ENCODE measurements around the gene POTEM. TPM values are rescaled to one million over a fixed set of nuclear protein-coding genes. Genes with fewer than 3 reads are reported as not detected.
"Not testable (repeated sequence)": the region's sequence is repeated elsewhere in the genome, so short reads cannot be mapped to it uniquely, and the experiment has no call there.

POTEM gene
- total RNA-seq: not detected

DNA sequence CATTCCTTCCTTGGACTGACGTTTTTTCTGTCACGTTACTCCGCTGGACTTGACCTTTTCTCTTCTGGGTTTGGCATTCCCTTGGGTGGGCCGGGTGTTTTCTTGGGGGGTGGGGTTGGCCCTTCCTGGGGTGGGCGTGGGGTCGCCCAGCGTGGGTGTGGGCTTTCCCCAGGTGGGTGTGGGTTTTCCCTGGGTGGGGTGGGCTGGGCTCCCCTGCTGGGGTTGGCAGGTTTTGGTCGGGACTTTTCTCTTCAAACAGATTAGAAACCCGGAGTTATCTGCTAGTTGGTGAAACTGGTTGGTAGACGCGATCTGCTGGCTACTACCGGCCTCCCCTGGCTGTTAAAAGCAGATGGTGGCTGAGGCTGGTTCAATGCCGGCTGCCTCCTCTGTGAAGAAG, at the start of gene POTEM:
Gene POTEM (plus strand): TSS at position 301 of the 400 bp plus-strand sequence. CDS start 52 bp downstream, at position 353.
- H3K9me3 ChIP-seq; H3K4me1 ChIP-seq; H3K27ac ChIP-seq; H3K27me3 ChIP-seq; DNase-seq; H3K9ac ChIP-seq (ENCODE audit: low read depth in 2 of 2, low read length in 2 of 2); H3K4me3 ChIP-seq; intact Hi-C loops (cut with DNase I); H3K36me3 ChIP-seq: not testable (repeated sequence)

DNA sequence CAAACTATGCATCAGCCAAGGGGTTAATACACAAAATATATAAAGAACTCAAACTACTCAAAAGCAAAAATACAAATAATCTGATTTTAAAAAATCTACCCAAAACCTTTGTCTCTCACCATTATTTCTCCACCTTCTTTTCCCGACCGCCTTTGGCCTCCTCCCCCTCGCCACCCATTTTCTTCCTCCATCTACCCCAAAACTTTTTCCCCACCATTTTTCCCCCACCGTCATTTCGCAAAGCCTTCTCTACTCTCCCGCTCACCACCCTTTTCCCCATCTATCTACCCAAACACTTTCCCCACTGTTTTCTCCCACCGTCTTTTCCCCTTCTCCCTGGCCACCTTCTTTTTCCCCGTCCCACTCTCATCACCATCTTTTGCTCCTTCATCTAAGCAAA, 48.9 kb upstream of the POTEM start:
- H3K9ac ChIP-seq (ENCODE audit: low read depth in 2 of 2, low read length in 2 of 2); H3K27ac ChIP-seq; H3K36me3 ChIP-seq; H3K27me3 ChIP-seq; DNase-seq; H3K9me3 ChIP-seq; H3K4me1 ChIP-seq; intact Hi-C loops (cut with DNase I); H3K4me3 ChIP-seq: not testable (repeated sequence)

DNA sequence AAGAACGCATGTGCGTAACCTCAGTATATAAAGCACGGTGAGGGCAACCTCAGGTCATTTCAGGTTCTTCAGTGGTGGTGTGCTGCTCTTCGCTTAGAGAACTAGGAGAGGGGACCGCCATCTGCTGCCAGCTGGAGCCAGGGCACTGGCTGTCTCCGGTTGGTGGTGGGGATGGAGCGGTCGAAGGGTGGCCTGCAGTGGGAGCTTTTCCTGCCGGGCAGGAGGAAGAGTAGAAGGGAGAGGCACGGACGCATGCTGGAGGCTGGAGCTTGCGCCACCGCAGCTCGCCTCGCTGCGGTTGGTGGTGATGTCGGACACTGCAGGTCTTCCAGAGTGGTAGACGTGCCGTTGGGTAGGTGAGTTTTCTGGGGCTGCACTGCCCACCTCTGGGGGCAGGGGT, 47.2 kb upstream of the POTEM start:
- H3K4me3 ChIP-seq; H3K9me3 ChIP-seq; H3K27me3 ChIP-seq; H3K9ac ChIP-seq (ENCODE audit: low read depth in 2 of 2, low read length in 2 of 2); H3K4me1 ChIP-seq; DNase-seq; H3K36me3 ChIP-seq; intact Hi-C loops (cut with DNase I); H3K27ac ChIP-seq: not testable (repeated sequence)

DNA sequence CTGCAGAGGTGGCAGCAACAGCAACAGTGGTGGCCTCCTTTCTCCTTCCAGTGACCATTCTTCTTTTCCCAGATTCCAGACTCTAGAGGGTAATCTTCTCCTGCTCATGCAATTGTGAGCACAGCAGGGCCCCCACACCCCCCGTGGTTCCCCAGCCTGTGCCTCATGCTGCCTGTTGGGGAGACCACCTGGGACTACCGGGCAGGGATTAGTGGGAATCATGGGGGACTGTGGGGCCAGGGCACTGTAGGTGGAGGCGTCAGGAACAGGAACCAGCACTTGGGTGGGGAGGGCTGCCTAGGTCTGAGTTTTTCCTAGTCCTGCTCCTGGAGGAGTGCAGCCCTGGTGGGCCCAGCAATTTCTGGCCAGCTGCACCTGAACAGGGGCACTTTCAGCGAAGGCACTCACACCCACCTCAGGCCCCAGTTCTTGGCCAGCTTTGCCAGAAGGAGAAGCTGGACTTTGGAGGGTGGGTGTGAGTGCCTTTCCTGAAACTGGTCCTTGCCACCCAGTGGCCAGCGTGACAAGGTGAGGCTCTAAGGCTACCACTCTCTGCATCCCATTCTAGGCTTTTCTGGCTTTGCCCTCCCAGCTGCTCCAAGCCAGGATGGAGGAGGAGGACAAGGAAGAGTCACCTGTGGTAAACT, 46.1 kb upstream of the POTEM start:
- intact Hi-C loops (cut with DNase I); H3K36me3 ChIP-seq; H3K27me3 ChIP-seq; H3K27ac ChIP-seq; DNase-seq; H3K9ac ChIP-seq (ENCODE audit: low read depth in 2 of 2, low read length in 2 of 2); H3K4me1 ChIP-seq; H3K9me3 ChIP-seq; H3K4me3 ChIP-seq: not testable (repeated sequence)

DNA sequence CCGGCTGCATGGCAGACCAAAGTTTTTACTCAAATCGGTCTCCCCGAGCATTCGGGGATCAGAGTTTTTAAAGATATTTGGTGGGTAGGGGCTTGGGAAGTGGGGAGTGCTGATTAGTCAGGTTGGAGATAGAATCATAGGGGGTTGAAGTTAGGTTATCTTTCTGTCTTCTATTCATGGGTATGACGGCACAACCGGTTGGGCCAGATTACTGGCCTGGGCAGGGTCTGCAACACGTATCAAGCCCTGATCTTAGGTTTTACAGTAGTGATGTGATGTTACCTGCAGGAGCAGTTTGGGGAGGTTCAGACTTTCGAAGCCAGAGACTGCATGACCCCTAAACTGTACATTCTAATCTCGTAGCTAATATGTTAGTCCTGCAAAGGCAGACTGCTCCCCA, 30.4 kb upstream of the POTEM start:
- H3K27me3 ChIP-seq; DNase-seq; H3K27ac ChIP-seq; H3K4me3 ChIP-seq; H3K4me1 ChIP-seq; H3K9me3 ChIP-seq; intact Hi-C loops (cut with DNase I); H3K9ac ChIP-seq (ENCODE audit: low read depth in 2 of 2, low read length in 2 of 2); H3K36me3 ChIP-seq: not testable (repeated sequence)

DNA sequence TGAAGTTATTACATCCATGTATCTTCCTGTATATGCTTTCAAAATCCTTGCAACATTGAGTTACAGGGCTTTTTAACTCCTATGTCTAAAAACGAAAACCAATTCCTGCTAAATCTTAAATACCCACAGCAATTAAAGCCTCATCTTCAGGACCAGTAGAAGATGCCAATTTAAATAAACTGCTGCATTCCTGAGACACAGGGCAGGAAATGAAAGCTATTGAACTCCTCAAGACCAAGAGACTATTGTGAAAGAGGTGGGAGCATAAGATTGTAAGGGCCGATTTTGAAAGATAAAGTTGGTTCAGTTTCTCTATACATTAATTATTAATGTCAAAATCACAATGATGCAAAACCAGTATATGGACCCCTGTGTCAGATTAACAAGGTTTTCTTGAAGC, 28.5 kb upstream of the POTEM start:
- H3K27ac ChIP-seq; intact Hi-C loops (cut with DNase I); H3K9me3 ChIP-seq; H3K4me1 ChIP-seq; H3K9ac ChIP-seq (ENCODE audit: low read depth in 2 of 2, low read length in 2 of 2); DNase-seq; H3K36me3 ChIP-seq; H3K4me3 ChIP-seq; H3K27me3 ChIP-seq: not testable (repeated sequence)

DNA sequence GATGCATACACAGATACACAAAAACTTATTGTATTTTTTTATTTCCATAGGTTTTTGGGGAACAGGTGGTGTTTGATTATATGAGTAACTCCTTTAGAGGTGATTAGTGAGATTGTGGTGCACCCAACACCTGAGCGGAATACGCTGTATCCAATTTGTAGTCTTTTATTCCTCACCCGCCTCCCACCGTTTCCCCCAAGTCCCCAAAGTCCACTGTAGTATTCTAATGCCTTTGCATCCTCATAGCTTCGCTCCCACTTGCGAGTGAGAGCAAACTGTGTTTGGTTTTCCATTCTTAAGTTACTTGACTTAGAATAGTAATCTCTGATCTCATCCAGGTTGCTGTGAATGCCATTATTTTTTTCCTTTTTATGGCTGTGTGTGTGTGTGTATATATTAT, 17.3 kb upstream of the POTEM start:
- H3K4me3 ChIP-seq; H3K4me1 ChIP-seq; H3K27ac ChIP-seq; DNase-seq; H3K27me3 ChIP-seq; intact Hi-C loops (cut with DNase I); H3K9ac ChIP-seq (ENCODE audit: low read depth in 2 of 2, low read length in 2 of 2); H3K9me3 ChIP-seq; H3K36me3 ChIP-seq: not testable (repeated sequence)

DNA sequence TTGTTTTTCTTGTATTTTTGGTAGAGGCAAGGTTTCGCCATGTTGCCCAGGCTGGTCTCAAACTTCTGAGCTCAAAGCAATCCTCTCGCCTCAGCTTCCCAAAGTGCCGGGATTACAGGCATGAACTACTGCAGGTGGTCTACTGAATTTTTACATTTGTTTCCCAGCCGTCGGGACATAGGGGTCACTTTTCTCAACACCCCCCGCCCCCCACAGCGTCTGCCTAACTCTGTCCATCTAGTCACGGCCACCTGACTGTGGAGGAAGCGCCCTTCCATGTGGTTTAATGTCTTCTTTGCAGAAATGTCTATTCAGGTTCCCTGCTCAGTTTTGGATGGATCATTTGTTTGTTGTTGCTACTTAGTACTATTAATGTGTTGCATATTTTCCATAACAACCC, 14.1 kb upstream of the POTEM start:
- H3K9ac ChIP-seq (ENCODE audit: low read depth in 2 of 2, low read length in 2 of 2); H3K4me3 ChIP-seq; DNase-seq; H3K36me3 ChIP-seq; H3K27me3 ChIP-seq; intact Hi-C loops (cut with DNase I); H3K4me1 ChIP-seq; H3K27ac ChIP-seq; H3K9me3 ChIP-seq: not testable (repeated sequence)

DNA sequence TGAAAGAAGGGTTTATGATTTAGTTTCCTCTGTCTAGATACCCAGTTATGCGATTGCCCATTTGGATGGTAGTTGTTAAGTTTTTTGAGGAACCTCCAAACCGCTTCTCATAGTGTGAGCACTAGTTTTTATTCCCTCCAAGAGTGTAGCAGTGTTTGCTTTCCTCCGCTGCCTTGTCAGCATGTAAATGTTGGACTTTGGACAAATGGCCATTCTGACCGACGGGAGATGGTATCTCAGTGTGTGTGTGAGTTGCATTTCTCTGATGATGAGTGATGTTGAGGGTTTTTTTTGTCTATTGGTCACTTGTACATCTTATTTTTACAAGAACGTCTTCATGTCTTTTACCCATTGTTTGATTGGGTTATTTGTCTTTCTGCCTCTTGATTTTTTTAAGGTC, 11.4 kb upstream of the POTEM start:
- intact Hi-C loops (cut with DNase I); H3K9ac ChIP-seq (ENCODE audit: low read depth in 2 of 2, low read length in 2 of 2); DNase-seq; H3K9me3 ChIP-seq; H3K4me1 ChIP-seq; H3K36me3 ChIP-seq; H3K27me3 ChIP-seq; H3K4me3 ChIP-seq; H3K27ac ChIP-seq: not testable (repeated sequence)

DNA sequence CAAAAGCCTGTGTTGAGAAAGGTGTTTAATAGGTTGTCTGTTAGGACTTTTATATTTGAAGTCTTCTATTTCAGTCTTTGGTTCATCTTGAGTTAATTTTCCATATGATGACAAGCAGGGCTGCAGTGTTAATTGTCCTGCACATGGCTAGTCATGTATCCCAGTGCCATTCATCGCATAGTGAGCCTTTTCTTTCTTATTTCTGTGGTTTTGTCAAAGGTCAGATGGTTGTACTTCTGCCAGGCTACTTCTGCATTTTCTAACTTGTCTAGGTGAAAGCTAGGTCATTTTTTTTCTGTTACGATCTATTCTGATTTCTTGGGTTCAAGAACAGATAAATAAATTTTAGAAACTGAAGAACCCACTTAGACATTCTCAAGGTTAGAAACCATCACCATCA, 5.7 kb upstream of the POTEM start:
- H3K9me3 ChIP-seq; H3K27ac ChIP-seq; H3K4me1 ChIP-seq; H3K27me3 ChIP-seq; DNase-seq; intact Hi-C loops (cut with DNase I); H3K4me3 ChIP-seq; H3K9ac ChIP-seq (ENCODE audit: low read depth in 2 of 2, low read length in 2 of 2); H3K36me3 ChIP-seq: not testable (repeated sequence)

DNA sequence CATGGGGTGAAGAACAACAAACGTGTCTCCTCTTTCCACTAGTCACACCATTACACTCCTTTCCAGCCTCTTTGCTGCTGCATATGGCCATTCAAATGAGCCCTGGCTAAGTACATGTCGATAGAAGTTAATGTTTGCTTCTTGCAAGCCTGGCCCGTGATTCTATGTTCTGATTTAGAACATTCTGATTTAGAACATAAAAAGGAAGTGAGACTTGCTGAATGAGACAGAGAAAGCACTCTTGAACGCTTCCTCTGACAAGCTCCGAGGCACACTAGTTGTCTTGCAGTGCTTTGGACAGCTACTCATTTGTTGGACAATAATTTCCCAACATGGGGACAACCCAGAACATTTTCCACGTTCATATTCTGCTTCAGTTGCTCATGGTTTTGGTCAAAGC, 5.1 kb upstream of the POTEM start:
- intact Hi-C loops (cut with DNase I); H3K27ac ChIP-seq; H3K27me3 ChIP-seq; H3K4me1 ChIP-seq; H3K9me3 ChIP-seq; DNase-seq; H3K36me3 ChIP-seq; H3K9ac ChIP-seq (ENCODE audit: low read depth in 2 of 2, low read length in 2 of 2); H3K4me3 ChIP-seq: not testable (repeated sequence)

DNA sequence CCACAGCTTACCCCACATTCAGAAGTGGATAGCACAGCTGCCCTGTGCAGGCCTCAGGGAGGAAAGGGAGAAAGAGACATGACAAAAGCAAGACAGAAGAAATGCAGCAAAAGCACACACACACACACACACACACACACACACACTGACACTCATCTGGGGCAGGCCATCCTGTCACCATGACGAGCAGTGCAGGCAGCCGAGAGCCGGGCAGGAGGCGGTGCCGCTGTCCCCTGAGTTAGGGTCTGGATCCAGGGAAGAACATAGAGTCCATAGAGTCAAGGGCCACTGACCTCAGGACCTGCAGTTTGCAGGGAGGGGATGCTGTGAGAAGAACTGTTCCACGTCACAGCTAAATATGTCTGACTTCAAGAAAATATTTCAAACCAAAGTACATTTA, 4.0 kb upstream of the POTEM start:
- DNase-seq: not testable (repeated sequence)

DNA sequence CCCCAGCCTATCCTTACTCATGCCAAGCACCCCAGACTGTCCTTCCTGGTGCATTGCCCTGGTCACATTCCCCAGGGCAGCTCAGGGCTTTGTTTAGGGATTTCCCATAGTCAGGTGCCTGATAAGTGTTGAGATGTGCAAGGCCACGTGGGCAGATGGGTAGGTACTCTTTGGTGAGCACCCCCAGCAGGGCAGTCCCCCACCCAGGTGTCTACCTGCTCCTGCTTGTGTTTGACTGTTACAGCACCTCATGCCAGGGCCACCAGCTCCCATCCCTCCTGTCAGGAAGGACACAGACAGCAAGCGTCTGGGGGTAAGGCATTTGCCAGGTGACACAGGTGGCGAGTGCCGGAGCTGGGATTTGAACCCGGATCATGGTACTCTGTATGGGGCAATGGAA, 2.4 kb upstream of the POTEM start:
- H3K27ac ChIP-seq; intact Hi-C loops (cut with DNase I); H3K27me3 ChIP-seq; H3K4me3 ChIP-seq; H3K4me1 ChIP-seq; H3K9me3 ChIP-seq; H3K9ac ChIP-seq (ENCODE audit: low read depth in 2 of 2, low read length in 2 of 2); H3K36me3 ChIP-seq; DNase-seq: not testable (repeated sequence)

More for the DNA sequence above, 4.0 kb upstream of the POTEM start:
- H3K9me3 ChIP-seq; H3K4me1 ChIP-seq; H3K27ac ChIP-seq; H3K36me3 ChIP-seq; H3K27me3 ChIP-seq; H3K4me3 ChIP-seq; H3K9ac ChIP-seq (ENCODE audit: low read depth in 2 of 2, low read length in 2 of 2); intact Hi-C loops (cut with DNase I): not testable (repeated sequence)

DNA sequence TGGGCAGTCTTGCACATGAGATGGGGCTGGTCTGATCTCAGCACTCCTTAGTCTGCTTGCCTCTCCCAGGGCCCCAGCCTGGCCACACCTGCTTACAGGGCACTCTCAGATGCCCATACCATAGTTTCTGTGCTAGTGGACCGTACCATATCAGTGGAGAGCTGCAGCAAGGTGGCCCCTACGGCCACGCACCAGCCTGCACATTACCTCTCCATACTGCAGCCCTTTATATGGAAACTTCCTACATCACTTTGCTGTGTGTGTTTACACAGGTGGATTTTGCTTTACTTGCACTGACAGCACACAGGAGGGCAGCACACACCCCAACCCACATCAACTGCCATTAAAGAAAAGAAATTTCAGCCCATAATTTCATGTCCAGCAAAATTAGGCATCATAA, 35.3 kb downstream of the POTEM start:
- H3K27ac ChIP-seq; DNase-seq; H3K36me3 ChIP-seq; H3K9me3 ChIP-seq; H3K9ac ChIP-seq (ENCODE audit: low read depth in 2 of 2, low read length in 2 of 2); H3K27me3 ChIP-seq; intact Hi-C loops (cut with DNase I); H3K4me3 ChIP-seq; H3K4me1 ChIP-seq: not testable (repeated sequence)

Data from colonic mucosa (tissue), 4 donors.